AG10803 (cell line): ENCODE data around the gene HAPLN3.
"Not testable (repeated sequence)": the region's sequence is repeated elsewhere in the genome, so short reads cannot be mapped to it uniquely, and the experiment has no call there.

Source experiments
- DNase-seq: peaks from one replicate; pipeline ENCODE4 v3.0.0; 2010; ENCODE audit warnings: low read depth
- H3K4me3 ChIP-seq: 2 replicates; pipeline ENCODE4 v1.5.1; 2011; ENCODE audit warnings: mild to moderate bottlenecking, low read length, control low read depth
- TF ChIP-seq, protein P1 (sequence below): conservative IDR thresholded peaks from 2 replicates; pipeline ENCODE4 v1.5.1; 2011; ENCODE audit warnings: mild to moderate bottlenecking, low read length, control low read depth, inconsistent platforms

HAPLN3 gene, protein sequence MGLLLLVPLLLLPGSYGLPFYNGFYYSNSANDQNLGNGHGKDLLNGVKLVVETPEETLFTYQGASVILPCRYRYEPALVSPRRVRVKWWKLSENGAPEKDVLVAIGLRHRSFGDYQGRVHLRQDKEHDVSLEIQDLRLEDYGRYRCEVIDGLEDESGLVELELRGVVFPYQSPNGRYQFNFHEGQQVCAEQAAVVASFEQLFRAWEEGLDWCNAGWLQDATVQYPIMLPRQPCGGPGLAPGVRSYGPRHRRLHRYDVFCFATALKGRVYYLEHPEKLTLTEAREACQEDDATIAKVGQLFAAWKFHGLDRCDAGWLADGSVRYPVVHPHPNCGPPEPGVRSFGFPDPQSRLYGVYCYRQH

DNA sequence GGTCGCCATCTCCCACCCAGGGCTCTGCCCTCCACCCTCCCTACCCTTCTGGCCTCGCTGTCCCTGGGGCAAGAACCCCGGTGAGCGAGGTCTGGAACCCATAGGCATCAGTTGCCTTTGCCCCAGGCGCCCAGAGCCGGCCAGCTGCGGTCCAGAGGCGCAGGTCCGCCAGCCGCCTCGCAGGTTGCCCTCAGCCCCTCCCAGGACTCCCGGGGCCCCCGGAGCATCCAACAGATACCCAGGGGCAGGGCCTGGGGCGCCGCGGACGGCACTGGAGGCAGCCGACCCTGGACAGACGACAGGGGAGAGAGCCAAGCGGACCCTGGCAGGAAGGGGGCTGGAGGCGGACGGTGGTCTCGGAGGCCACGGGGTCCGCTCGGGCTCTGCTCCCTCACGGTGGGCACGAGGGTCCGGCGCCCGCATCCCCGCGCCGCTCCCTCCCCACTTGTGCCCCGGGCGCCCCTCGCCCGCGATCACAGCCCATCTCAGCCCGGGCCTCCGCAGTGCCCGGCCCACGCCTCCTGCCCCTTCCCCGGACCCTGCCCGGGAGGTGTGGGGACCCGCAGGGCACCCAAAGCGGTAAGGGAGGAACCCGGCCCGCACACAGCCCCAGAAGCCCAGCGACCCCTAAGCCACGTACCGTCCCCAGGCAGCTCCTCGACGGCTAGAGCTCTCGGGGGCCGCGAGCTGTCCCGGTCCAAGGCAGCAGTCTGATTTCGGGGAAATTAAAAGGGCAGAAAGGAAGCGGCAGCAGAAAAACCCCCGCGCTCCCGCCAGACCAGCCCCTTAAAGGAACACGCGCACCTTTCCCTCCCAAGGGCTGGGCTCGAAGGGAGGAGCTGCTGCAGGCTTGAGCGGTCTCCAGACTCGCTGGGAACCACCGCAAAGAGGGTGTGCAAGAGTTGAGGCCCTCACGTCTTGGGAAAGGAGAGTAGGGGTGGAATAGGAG is at the start of gene HAPLN3:
TSS of gene HAPLN3 (minus strand) at position 726 of the 949 bp plus-strand sequence. CDS start 8,246 bp downstream, outside the sequence.
- no peak for DNase-seq
- TF ChIP-seq, protein P1, sequence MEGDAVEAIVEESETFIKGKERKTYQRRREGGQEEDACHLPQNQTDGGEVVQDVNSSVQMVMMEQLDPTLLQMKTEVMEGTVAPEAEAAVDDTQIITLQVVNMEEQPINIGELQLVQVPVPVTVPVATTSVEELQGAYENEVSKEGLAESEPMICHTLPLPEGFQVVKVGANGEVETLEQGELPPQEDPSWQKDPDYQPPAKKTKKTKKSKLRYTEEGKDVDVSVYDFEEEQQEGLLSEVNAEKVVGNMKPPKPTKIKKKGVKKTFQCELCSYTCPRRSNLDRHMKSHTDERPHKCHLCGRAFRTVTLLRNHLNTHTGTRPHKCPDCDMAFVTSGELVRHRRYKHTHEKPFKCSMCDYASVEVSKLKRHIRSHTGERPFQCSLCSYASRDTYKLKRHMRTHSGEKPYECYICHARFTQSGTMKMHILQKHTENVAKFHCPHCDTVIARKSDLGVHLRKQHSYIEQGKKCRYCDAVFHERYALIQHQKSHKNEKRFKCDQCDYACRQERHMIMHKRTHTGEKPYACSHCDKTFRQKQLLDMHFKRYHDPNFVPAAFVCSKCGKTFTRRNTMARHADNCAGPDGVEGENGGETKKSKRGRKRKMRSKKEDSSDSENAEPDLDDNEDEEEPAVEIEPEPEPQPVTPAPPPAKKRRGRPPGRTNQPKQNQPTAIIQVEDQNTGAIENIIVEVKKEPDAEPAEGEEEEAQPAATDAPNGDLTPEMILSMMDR, result no peak
- peak within 1 kb of the TSS; percentile 60 for H3K4me3 ChIP-seq

DNA sequence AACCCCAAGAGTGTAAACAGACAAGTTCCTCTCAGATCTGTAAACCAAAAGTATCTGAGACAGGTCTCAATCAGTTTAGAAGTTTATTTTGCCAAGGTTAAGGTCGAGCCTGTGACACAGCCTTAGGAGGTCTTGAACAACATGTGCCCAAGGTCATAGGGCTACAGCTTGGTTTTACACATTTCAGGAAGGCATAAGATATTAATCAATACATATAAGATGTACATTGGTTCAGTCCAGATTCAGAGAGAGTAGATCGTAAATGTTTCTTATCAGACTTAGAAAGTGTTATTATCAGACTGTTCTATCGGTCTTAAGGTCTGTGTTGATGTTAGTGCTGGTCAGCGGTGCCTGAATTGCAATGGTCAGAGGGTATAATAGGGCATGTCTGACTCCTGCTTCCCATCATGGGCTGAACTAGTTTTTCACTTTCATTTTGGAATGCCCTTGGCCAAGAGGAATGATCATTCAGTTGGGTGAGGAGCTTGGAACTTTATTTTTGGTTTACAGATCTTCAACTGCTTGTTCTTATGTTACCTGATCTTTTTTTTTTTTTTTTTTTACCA is 44.8 kb upstream of the HAPLN3 start:
- DNase-seq, result no peak
- TF ChIP-seq, protein P1, result no peak
- H3K4me3 ChIP-seq, result no peak overlapping the region

DNA sequence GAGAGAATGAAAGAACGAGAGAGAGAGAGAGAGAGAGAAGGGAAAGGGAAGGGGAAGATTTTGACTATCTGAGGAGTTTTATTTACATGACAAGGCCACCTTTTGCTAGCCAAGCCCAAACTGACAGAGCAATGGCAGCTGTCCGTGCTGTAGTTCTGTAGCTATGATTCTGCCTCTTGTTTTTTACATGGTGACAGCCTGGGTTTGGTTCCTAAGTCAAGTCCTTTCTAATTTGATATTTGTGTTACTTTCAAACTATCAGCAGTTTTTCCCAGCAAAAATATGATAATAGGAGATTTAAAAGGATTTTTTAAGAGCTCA is 44.1 kb upstream of the HAPLN3 start:
- H3K4me3 ChIP-seq, result no peak overlapping the region
- TF ChIP-seq, protein P1, result no peak
- DNase-seq, result no peak

DNA sequence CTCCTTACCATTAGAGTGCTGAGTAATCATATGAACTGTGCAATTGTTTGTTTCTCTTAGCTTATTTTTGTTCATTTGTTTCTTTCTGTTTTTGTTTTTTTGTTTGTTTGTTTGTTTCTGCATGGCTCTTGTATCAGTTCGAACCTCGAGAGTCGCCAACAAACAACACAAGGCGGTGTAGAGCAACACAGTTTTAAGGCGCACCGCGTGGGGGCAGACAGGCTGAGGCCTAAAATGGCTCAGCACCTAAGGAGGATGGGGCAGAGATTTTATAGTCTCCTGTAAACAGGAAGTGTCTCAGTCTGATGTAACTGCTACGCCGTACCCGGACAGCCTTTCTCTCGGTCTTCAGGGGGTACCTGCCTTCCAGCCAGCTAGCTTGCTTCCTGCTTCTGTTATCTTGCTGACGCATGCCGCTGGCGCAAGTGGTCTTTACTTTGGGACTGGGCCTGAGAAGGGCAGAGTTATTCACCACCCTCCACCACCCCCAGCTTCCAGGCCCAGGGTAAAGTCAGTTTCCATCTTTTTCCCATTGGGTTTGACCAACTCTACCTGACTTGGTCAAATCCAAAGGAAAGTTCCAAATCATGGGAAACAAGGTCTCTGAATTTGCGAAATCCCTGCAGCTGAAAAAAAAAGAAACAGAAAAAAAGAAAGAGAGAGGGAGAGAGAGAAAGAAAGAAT is 43.6 kb upstream of the HAPLN3 start:
- no peak for DNase-seq

DNA sequence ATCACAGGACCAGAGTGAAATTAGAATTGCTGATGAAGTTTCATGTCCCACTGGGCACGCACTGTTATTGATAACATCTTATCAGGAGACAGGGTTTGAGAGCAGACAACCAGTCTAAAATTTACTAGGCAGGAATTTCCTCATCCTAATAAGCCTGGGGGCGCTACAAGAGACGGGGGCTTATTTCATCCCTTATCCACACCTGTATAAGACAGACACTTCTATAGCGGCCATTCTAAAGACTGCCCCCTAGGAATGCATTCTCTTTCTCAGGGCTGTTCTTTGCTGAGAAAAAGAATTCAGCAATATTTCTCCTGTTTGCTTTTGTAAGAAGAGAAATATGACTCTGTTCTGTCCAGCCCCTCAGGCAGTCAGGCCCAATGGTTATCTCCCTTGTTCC is 39.1 kb upstream of the HAPLN3 start:
- not testable (repeated sequence) for H3K4me3 ChIP-seq, DNase-seq

More for the DNA sequence above, 43.6 kb upstream of the HAPLN3 start:
- H3K4me3 ChIP-seq, result no peak overlapping the region
- TF ChIP-seq, protein P1, result no peak

DNA sequence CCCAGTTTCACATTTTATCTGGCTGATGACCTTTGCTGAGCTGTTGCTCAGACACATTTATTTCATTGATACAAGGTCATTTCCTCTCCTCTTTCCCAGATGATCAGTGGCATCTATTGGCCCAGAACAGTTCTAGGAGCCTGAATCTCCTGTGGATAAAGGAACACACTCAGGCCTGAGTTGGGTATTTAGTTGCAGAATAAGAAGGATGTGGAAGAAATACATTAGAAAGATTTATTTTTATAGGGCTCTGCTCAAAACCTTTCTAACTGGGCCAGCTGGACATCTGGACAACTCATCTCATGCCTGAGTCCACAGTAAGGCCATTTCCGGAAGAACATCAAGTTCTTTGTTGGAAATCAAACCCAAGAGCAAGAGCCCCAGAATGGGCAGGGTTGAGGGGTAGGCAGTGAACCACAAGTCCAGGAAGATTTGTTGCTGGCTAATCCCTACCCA is 37.6 kb upstream of the HAPLN3 start:
- no peak for DNase-seq
- H3K4me3 ChIP-seq, result no peak overlapping the region
- TF ChIP-seq, protein P1, result no peak
